Kidney capillary endothelial cell (primary cell): ENCODE measurements around the gene CHMP2B.

Experiments used
- DNase-seq: peaks from one replicate; pipeline ENCODE4 v3.0.0-alpha.2; 2018; ENCODE audit warnings: low spot score

CHMP2B gene, protein sequence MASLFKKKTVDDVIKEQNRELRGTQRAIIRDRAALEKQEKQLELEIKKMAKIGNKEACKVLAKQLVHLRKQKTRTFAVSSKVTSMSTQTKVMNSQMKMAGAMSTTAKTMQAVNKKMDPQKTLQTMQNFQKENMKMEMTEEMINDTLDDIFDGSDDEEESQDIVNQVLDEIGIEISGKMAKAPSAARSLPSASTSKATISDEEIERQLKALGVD

DNA sequence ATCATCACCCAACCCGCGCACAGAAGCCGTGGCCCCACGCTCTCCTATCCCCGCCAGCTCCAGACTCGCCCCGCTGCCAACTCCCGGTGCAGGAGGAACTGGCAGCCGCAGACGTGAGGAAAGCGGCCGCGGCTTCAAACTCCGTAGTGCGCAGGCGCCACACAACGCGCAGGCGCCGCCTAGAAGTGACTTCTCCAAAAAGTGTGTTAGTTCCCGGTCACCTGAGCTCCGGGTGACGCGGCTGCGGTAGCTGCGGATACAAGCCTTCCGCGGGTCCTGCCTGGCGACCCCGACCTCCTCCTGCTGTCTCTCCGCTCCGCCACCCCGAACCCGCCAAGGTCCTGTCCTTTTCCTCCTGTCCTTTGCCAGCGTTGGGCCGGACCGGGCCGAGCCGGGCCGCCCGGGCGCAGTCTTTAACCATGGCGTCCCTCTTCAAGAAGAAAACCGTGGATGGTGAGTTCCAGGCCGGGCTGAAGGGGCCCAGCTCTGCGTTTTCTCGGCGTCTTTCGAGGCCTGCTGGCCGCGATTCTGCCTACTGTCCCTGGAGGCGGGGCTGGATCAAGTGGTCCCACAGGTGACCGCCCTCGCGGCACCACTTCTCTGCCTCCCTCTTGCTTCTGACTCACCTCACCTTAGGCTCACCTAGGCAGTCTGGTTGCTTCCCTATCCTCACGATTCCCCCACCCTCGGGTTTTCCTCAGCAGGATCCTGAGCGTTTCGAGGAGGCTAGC, at the start of gene CHMP2B:
Gene CHMP2B (plus strand): TSS at position 206 of the 731 bp plus-strand sequence. CDS start 214 bp downstream, at position 420.
- peak; percentile 80 for DNase-seq

DNA sequence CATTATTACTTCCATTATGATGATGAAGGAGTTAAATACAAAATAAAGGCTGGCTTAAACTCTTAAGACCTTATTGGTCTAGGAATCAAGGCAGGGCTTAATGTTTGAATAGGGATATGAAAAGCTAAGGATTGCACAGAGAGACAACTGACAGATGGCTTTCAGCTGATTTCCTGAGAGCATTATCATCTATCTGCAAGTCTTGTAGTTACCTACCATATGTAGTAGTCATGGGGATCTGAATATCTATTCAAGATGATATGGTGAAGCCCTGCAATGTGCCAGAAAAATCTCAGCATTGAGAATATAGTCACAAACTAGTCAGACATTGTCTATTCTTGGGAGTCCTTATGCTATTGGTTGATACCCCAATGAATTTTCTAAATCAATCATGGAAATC, 47.5 kb upstream of the CHMP2B start:
- DNase-seq, result no peak

DNA sequence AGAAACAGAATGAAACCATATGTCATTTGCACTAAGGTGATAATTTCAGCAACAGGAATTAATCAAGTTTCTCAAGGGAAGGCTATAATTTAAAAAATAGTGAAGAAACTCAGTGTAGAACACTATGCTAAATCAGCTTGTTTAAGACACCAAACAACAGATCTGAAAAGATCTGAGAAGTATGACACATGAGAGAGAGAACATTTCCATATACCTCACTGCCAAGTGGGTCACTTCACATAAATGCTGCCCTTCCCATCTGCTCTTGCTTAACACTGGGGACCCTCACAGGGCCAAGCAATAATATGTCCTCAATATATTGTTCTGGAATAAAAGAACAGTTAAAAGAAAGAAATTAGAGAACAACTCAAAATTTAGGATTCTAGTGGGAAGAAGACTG, 45.6 kb upstream of the CHMP2B start:
- no peak for DNase-seq

DNA sequence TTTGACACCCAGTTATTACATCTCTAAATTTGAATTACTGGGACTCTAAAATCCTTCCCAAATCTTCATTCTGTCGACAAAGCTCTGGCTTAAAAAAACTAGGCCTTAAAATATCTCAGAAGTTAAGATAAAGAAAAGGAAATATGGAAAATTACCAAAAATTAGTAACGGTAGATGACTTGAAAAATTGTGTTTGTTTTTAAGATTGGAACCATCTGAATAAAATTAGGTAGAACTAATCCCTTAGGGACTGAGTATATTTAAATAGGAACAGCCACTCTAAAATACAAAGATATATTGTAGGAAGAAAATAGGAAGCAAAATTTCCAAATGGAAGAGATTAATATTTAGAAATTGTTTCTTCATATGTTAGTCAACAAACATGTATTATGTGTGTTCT, 45.1 kb upstream of the CHMP2B start:
- no peak for DNase-seq

DNA sequence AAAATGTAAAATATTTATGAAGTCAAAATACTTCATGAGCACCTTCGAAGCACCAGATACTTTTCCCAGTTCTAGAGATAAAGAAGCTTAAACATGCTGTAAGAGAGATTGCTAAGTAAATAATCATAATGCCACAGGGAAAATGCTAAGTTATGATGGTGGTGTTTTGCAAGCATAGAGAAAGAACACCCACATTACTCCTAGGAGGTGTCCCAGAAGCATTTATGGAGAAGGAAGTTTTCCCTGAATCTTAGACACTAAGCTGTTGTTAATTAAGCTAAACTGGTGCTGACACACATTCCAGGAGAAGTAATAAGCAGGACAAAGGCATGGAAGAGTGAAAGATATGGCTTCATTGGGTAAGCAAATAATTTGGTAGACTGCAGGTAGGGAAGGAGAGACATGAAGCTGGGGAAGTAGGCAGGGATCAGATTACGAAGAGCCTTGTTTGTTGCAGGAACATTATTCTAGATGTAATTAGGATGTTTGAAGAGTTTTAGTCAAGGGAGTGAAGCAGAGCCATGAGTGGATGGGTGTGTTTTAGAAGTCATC, 40.4 kb upstream of the CHMP2B start:
- no peak for DNase-seq

DNA sequence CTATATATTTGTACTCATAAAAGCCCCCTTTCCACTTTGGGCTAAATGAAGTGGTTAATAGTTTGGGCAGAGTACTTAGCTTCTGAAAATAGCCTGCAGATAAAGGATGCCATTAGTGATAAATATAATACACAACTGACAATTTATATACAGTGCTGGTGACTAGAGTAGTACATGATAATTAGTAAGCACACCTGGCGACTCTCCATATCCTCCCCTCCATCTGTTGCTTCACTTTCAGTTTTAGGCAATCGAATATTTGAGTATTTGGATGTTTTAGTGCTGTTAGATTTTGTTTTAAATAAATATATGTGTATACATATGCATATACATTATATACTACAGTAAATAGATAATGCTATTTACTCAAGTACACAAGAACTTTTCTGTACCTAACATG, 35.9 kb upstream of the CHMP2B start:
- no peak for DNase-seq

DNA sequence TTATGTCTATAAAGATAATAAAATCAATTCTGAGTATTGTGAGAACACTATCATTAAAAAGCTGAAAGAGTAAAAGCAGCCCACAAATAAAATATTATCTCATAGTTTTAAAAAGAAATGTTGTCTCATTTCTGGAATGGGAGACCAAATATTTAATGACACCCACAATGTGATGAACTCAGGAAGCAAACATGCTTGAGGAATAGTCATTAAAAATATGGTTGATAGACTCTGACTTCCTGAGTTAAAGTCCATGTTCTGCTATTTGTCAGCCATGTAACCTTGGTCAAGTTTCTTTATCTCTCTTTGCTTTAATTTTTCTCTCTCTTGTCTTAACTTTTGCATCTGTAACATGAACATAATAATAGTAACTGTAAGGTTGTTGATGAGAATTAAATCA, 35.5 kb upstream of the CHMP2B start:
- no peak for DNase-seq

DNA sequence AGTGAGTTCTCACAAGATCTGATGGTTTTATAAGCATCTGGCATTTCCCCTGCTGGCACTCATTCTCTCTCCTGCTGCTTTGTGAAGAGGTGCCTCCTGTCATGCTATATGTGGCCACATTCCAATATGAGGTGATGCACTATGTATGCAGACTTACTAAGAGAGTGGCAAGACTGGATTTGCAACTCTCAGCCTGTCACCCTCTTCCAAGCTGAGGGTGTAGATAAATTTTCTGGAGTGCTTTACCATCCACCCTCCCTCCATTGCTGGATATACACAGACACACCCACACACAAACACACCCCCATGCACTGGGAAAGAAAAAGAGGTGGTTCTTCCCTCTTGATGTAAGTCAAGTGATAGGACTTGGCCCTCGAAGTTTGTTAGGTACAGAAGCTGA, 30.2 kb upstream of the CHMP2B start:
- DNase-seq, result no peak

DNA sequence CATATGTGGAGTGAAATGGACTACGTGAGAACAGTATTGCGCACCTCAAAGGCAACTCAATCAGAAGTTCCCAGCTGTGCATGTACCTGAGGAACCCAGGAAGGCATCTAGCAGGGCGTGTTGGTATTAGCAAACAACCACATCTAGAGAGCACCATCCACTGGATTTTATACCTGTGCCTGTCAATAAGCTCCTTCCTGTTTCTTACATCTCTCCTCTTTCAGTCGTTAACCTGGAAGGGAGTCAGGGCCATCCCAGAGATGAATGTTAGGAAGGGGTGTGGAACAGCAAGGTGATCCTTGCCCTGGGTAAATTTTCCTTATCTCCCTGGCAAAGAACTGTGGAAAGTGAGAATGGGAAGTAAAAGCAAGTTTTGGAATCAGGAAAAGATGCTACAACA, 29.6 kb upstream of the CHMP2B start:
- DNase-seq, result no peak

DNA sequence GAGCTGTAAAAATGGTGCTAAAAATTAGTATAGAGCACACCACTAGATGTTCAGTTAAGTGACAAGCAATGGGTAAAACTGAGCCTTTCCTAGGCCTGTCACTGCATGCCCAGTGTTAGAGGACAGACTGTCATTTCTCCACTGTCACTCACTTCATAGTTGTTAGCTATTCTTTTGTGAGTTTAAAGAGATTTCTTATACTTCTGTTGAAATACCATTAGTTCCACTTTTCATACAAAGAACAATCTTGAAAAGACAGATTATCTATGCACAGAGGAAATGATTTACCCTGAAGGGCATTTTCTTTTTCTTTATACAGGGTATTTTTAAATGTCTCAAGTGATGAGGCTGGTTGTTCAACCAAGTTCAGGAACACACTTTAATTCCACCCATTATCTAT, 28.3 kb upstream of the CHMP2B start:
- DNase-seq, result no peak

DNA sequence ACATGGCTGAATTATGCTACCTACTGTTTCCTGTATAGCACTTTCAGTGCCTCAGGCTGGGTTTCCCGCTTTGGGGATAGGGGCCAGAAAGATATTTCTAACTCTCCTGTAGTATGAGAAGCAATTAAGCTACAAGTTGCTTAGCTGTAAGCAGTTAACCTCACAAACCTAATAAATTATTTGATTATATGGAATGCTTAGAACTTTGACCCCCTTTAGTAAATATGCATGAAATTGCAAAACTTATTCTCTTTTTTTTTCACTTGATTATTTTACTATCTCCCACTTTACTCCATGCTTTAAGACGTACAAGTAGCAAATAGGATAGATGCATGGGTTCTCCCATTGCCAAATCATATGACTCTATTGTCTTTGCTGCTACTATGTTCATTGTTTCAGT, 27.5 kb upstream of the CHMP2B start:
- no peak for DNase-seq

DNA sequence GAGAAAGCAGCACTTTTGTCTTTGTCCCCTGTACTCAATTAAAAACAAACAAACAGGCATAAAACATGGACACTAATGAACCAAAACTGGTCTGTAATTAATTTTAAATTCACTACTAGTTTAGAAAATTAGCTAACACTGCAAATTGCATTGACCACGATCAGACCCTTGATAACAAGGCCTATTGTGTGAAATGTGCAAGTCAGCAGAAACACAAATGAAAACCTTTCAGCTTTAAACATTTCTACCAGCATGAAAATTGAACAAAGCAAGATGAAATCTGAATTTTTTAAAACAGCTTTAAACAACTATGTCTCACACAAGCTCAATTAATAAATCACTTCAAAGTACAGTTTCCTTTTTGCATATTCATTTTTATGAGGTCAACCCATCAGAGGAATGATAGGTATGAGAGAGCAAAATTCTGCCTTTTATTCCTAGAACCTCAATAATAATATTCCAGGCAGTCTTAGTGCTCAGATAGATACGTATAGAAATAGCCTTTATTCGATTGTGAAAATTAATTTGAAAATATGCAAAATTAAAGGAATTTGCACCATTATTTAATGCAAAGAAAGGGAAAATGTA, 27.0 kb upstream of the CHMP2B start:
- DNase-seq, result no peak

DNA sequence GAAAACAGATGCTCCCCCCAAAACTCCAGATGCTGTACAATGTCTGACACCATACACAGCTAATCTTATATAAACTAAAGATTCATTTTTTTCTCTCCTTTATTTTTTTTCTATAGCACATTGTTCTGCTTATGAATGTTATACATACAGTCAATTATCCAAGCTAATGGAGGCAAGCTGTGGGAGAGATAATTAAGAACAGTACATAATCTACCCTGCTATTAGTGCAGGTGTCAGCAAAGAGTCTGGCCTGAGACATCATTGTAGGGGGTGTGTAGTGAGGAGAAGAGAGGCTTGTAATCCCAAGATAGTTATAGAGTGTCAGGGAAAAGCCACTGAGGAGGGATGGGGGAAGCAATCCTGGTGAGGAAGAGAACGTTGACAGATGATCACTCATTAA, 25.4 kb upstream of the CHMP2B start:
- no peak for DNase-seq

DNA sequence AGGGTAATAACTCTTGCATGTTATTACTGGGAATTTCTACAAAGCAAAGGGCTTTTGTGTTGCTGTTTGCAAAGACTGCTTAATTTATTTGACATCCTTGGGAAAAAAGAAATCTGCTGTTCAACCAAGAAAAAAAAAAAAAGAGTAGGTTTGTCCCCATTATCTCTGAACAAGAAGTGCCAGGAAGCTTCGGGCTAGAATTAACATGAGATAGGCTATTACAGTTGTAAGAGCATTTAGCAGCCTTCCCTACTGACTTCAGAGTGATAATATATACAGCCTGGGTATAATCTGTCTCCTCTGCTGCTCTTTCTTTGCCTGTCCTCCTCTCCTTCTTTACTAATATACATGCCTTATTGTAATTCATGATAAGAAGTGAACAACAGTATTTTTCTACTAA, 23.3 kb upstream of the CHMP2B start:
- DNase-seq, result no peak

DNA sequence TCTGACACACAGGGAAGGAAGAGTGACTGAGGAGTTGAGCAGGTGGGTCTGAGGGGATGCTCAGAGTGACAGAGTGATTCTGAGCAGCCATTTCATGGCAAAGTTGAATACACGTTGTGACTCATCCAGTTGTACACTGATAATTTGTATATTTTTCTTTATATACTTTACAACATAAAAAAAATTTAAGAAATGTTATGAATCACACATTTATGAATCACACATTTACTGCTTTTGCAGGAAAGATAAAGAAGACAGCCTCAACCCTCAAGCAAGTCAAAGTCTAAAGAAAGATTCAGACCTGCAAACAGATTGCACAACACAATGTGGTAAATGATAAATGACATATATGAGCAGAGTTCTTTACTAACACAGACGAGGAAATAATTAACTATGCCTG, 21.0 kb upstream of the CHMP2B start:
- DNase-seq, result no peak

DNA sequence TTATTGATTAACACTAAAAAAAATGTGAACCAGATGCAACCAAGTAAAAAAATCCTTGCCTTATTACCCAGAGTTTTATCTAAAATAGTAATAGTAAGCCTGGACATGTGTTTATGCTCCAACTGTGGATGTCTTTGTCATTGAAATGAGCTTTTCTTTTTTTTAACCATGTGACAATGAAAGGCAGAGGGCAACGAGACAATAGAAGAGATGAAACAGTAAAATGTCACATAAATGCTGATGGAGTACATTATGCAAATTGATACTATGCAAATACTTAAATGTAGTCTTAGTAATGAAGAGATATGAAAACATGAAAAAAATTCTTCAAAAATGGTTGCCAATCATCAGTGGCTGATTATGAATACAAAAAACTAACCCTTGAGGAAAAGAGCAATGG, 20.5 kb upstream of the CHMP2B start:
- no peak for DNase-seq

DNA sequence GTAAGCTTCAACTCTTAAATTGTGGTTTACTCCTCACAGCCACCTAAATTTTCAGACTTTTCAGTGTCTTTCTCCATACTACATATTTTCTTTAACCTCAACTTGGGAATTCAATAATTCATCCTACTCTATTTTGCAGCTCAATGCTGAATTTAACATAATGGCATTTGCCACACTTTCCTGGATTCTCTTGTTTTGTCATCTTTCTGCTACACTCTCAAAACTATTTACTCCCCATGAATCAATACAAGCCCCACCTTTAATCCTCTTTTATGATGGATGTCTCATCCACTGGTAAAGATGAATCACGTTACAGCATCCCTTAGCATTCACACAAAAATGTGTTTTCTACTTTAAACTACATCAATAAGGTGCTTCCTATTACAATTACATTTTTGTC, 19.6 kb upstream of the CHMP2B start:
- no peak for DNase-seq

DNA sequence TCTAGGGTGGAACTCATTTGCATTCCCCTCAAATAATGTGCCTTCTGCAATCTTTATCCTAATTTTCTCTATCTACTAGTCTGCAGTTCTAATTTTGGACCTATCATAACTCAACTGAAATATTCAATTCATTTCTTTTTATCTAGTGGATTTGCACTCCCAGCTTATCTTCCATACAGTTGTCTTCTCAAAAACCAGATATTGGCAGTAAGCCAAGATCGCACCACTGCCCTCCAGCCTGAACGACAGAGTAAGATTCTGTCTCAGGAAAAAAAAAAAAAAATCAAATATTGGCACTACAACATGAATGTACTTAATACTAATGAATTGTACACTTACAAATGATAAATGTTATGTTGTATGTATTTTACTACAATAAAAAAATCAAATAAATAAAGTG, 18.0 kb upstream of the CHMP2B start:
- DNase-seq, result no peak

DNA sequence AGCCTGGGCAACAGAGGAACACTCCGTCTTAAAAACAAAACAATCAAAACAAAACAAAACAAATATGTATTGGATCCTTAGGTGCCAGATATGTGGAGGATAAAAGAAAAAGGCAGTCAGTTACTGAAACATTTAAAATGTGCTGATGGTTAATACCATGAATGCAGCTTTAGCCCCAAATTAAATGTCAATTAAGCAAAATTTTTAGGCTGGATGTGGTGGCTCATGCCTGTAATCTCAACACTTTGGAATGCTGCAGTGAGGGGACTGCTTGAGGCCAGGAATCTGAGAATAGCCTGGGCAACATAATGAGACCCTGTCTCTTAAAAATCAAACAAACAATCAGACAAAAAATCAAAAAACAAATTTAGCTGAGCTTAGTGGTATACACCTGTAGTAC, 8.5 kb upstream of the CHMP2B start:
- no peak for DNase-seq

DNA sequence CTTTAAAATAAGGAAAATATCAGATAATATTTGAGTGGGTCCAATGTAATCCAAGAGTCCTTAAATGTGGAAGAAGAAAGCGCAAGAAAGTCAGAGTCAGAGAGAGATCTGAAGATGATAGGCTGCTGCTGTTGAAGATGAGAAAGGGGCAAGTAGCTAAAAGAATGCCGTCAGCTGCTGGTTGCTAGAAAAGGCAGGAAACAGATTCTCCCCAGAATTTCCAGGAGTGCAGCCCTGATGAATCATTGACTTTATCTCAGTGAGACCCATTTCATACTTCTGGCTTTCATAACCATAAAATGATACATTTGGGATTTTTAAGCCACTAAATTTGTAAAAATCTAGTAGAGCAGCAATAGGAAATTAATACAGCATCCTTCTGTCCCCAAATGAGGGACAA, 7.5 kb upstream of the CHMP2B start:
- DNase-seq, result no peak

DNA sequence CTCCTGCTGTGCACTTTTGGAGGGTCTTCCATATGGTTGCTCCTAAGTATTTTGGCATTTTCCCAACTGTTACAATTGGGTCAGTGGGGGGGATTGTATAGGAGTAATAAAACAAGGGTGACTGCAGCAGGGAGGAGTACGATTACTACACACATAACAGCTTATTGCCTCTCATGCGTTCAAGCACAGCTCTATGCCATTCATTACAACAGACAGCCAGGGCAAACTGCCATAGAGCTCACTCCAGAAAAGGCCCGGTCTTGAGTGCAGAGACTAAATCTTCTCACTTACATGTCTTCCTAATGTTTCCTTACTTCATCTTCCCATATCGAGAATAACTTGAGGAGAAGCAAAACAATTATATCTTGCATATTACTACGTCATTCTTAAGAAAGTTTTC, 1.4 kb upstream of the CHMP2B start:
- no peak for DNase-seq

DNA sequence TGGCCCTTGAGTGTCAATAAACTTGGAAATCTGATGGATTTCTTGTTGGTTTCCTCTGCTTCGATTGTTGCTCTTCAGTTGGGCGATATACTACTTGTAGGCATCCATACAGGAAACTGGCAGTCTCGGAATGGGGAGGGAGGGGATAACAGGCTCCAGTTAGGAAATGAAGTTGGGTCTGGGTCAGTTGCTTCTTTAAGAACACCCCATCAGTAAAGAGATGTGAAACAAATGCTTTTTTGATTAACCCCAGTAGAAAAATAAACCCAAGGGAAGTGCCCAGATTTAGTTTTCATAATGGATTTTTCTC, 681 bp downstream of the CHMP2B start:
- no peak for DNase-seq

DNA sequence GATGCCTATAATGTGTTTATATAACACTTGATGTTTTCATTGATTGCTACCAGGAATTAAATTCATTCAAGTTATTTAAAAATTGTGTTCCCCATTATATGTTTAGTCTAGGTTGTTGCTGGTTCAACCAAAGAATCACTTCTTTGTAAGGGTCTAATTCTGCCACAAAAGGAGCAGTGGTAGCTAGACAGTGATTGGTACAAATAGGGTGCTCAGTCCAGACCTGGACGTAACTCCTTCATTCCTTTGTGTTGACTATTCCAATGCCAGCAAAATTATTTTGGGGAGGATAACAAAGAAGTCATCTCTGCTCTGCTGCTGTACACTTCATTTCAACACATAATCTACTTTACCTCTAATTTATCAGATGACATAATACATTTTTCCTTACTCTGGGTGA, 1.2 kb downstream of the CHMP2B start:
- DNase-seq, result no peak

DNA sequence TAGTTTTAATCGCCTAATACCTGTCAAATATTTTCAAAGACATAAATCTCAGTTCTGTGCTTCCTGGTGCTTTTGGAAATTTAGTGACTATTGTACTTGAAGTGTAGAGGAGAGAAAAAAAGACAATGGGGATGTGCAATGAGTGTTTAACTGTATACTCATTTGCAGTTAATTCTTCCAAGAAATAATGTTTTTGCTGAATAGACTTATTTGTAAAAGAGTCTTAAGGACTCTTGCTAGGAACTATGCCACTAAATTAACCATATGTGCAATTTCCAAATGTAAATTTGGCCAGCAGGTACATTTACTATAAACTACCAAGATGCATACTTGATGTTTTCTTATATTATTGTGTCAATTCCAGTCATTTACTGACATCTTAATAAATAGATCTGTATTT, 2.0 kb downstream of the CHMP2B start:
- DNase-seq, result no peak
